Stimulated activated CD8-positive, alpha-beta memory T cell treated with anti-CD3 and anti-CD28 coated beads, Interleukin-15, amount 100 ng/mL, for 48 hours (primary cell): Measurements from ENCODE around the gene ACSL5.
"Not testable (repeated sequence)": the region's sequence is repeated elsewhere in the genome, so short reads cannot be mapped to it uniquely, and the experiment has no call there.

Source experiments
- DNase-seq, 2 donors: peaks; one replicate each; pipeline ENCODE4 v3.0.0-alpha.2; 2020; ENCODE audit warnings: low read depth in 2 of 2

ACSL5 gene

DNA sequence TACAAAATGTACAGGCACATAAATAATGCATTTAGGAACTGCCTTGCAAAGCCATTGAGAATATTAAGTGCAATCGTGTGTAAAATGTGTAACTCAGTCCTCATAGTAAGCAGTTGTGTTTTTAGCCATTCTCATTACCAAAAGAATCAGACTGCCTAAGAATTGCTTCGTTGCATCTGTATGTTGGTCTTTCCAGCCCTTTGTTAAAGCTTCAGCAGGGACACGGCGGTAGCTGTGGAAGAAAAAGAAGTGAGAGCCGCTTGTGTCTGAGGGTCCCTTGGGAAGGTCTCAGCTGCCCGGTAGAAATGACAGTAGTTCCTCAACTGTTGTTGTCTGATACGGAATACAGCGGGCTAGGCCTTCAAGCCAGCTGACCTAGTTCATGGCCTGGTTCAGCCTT is 22.8 kb upstream of the ACSL5 start:
- no peak for DNase-seq

DNA sequence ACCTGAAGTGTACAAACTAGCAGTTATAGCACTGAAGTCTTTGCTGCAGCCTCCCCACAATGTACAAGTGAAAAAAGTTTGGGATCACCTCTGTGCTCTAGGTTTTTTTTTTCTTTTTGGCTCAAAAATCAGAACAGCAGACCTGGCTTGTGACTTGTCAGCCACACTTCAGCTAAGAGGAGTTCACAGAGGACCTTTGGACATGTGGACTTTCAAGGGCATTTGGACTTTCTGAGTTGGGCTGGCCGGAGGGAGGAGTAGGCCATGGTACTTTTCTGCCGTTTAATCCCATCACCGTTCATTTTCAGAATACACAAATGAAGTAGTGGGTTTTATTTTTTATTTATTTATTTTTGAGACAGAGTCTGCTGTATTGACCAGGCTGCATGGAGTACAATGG is 21.9 kb upstream of the ACSL5 start:
- DNase-seq, result no peak

DNA sequence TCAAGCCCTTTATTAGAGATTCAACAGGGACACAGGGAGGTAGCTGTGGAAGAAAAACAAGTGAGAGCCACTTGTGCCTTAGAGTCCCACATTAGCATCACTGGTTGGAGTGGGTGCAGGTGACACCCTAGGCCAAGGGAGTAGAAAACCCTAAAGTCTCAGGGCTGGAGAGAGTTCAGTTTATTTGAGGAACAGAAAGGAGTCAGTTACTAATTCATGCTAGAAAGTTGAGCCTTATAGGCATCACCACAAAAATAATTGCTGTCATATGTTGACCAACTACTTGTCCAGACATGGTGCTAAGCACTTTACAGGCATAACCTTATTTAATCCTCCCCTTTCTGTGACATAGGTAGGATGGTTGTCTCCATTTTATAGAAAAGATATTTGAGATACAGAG is 20.9 kb upstream of the ACSL5 start:
- no peak for DNase-seq

DNA sequence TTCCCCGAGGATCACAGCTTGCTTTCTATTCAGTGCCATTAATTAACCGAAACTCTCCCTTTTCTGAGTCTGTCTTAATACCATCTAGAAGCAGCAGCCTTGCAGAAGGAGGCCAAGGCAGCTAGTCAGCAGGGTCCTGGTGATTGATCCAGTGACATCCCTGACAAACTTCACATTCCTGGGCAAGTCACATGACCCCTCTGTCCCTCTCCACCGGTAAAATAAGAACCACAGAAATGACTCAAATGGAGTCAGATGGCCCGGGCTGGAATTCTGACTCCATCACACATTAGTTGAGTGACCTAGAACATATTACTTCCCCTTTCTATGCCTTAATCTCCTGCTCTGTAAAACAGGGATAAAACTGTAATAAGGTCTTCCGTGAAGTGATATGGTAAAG is 17.2 kb upstream of the ACSL5 start:
- no peak for DNase-seq

DNA sequence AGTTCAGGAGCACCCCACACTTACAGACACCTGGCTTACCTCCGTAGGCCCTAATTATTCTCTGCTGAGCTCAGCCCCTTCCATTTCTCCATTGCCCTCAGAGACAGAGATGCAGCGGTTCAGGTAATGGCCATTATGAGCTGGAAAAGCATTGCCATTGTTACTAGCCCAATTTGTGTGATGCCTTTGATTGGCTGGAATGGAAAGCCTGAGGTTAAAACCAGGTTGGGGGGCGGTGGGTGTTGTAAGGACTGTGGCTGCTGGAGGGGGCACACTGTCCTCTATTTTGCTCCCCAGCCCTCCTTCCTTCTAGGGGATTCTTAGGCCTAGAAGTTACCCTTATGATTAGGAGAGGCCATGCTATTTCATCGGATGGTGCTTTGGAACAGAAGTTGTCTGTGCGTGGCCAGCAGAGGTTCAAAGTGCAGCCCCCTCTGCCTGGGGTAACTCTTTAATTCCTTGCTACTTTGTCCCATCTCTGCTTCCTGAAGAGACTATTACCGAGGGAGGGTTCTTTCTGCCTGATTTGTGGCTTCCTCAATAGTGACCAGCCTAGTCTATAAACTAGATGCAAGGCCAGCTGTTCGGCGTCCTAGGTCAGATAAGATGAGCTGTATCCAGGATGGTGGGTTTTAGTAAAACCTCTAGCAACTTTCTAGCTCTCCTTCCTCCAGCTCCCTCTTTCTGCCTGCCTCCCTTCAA is 14.2 kb upstream of the ACSL5 start:
- DNase-seq, result no peak

DNA sequence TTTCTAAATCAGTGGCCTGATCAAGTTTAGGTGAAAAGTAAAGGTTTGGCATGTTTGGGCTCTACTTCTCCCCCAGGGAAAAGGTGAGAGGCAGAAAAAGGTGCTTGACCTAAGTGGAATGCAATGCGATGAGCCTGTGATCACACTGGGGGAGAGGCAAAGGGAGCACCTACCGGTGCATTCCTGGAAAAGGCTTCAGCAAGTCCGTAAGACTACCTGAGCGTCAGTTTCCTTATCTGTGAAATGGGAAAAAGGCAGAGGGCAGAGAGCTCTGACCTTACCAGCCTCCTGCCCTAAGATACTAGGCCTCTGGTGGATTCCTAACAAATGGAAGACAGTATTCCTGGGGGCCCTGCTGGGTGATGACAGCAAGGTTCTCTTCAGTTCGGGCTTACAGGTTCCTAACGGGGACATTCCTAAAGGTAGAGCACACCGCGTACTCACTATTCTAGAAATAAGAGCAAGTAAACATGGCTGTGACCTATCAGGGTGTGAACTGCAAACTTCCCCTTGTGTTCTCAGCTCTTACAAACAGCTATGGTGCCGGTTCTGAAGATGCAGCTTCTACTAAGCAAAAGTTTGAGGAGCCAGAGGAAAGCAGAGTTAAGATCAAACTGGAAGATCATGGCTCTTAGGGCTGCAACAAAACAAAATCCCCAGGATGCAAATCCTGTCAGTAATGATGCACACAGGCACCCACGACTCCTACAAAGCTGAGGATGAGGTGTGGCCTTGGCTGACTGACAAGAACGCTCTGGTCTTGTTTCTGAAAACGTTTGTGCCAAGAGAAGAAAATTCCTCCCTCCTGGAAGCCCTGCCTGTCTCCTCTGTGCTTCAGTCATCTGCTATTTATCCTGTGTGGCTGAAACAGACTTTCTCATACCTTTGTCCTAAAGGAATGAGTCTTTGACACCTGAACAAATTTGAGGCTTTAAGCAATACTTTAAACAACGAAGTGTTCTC is 13.3 kb upstream of the ACSL5 start:
- DNase-seq, result no peak

DNA sequence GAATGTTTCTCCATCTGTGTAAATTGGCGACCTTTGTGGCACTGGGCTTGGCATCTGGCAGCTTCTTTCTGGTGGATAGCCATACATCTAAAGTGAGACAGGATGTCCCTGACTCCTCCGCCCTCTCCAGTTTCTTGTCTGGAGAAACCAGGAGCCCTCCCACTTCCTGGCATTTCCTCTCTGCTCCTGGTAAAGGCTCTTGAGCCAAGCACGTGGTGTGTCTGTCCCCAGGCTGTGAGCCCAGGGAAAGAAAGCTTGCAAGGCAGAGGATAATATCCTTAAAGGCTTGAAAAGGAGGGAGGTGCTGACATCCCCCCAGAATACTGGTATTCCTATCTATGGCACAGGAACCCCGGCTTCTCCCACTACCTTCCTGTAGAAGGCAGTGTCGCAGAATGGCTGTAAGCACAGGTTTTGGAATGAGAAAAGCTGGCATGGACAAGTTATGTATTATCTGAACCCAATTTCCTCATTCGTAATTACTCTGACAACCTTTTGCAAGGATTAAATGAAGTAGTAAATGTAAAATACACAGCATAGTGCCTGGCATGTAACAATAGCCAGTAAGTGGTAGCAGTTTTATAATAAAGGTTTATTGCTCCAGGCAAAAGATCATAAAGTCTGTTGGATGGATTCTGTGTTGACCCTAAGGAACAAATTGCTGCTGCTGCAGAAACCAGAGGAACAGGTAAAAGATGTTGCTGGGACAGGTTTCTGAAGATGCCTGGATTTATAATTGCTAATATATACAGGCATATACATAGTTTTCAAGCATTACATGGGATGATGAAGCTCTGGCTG is 11.8 kb upstream of the ACSL5 start:
- DNase-seq, result no peak

DNA sequence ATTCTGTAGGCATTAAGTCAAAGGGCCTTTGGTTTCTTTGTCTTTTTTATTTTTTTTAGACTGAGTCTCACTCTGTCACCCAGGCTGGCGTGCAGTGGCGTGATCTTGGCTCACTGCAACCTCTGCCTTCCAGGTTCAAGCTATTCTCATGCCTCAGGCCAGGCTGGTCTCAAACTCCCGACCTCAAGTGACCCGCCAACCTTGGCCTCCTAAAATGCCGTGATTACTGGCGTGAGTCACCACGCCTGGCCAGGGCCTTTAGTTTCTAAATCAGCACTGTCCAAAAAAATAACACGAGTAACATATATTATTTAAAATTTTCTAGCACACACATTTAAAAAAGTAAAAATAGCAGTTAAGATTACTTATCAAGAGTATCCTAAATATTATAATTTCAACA is 11.1 kb upstream of the ACSL5 start:
- DNase-seq, result no peak

DNA sequence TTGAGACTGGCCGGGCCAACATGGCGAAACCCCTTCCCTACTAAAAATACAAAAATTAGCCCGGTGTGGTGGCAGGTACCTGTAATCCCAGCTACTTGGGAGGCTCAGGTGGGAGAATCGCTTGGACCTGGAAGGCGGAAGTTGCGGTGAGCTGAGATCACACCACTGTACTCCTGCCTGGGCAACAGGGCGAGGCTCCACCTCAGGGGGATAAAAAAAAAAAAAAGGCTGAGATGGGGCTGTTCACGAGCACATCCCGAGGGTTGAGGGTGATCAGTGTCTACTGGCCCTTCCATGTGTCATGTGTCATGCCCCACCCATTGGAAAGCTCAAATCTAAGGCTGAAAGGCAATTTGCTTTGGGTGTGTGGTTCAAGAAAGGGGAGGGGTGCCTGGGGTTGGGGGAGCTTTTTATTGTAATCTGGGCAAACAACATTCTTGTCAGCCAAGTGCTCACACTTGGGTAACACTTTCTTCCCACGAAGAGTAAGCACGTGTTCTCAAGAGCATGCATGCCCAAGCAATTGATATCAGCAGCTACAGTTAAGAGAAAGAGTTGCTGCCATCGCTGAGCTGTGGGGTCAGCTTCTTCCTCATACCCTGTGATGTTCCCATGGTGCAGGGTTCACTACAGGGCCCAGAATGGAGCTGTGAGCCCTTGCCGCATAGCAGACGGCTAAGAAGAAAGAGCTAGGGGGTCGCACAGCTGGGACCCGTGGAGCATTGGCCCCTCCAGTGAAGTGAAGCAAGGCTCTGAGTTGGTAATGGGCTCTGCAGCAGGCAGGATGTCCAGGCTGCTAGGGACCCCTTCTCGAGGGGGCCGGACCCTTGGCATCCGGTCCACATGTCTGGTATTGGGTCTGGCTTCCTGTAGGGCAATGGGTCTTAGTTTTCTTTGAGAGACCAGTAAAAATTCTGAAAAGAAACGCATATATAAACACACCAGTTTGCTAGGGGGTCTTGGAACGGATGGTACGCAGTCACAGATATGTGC is 9.9 kb upstream of the ACSL5 start:
- no peak for DNase-seq

DNA sequence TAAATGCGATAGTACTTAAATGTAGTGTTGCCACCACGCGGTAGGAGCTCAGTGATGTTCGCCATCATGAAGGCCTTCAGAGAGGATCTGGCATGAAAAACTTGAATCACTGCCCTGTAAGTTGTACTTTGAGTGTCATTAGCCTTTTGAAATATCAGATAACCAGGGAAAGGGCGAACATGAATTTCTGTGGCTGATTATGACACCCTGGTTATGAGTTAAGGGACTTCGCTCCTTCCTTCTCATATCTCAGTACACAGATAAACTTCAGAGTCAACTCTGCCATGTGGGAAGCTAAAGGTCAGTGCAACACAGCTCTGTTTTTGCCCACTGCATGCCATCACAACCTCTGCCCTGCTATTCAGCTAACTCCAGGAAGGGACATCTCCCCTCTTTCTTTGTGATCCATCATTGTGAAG is 8.9 kb upstream of the ACSL5 start:
- DNase-seq, result no peak

DNA sequence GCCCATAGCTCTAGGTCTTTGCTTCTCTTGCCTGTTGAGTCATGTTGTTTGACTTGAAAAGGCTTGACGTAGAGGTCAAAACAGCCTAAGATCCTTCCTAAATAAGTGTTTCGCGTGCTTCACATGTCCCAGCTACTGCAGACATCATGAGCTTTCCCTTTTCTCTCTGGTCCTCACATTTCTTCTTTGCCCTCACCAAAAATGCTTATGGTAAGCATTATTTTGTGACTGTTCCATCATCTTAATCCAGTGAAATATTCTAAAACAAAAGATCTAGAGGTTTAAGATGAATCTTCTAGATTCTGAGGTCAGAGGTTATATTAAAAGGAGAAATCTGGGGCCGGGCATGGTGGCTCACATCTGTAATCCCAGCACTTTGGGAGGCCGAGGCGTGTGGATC is 8.5 kb upstream of the ACSL5 start:
- DNase-seq, result no peak

DNA sequence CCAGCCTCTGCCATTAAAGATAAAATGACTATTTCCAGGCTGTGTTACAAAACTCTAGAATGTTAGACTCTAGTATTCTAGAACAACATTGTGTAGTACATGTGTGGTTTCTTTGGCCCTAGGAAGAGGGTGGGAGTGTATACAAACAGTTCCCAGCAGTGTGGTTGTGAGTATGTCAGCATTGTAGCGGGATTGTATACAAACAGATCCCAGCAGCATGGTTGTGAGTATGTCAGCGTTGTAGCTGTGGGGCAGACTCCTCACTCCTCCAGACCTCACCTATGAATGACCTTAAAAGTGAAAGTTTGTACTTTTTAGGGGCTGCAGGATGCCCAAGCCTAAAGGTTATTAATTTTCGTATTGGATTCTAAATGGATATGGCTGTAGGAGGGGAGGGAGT is 6.9 kb upstream of the ACSL5 start:
- DNase-seq, result no peak

DNA sequence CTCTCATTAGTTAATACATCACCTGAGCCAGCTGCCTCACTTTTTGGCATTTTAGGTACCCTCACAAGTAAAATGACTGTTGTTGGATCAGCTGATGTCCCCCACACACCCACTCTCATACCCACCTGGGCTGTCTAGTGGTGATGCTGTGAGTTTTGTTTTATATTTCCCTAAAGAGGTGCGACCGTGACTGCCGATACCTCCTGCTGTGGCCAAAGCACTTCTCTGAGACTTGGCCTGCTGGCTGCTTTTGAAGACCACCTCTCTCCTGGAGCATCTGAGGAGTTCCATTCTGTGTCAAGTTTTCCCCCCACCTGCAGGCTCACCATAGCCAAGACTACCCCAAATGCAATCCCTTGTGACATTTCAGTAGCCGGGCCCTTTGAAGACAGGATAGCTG is 6.4 kb upstream of the ACSL5 start:
- DNase-seq, result no peak

DNA sequence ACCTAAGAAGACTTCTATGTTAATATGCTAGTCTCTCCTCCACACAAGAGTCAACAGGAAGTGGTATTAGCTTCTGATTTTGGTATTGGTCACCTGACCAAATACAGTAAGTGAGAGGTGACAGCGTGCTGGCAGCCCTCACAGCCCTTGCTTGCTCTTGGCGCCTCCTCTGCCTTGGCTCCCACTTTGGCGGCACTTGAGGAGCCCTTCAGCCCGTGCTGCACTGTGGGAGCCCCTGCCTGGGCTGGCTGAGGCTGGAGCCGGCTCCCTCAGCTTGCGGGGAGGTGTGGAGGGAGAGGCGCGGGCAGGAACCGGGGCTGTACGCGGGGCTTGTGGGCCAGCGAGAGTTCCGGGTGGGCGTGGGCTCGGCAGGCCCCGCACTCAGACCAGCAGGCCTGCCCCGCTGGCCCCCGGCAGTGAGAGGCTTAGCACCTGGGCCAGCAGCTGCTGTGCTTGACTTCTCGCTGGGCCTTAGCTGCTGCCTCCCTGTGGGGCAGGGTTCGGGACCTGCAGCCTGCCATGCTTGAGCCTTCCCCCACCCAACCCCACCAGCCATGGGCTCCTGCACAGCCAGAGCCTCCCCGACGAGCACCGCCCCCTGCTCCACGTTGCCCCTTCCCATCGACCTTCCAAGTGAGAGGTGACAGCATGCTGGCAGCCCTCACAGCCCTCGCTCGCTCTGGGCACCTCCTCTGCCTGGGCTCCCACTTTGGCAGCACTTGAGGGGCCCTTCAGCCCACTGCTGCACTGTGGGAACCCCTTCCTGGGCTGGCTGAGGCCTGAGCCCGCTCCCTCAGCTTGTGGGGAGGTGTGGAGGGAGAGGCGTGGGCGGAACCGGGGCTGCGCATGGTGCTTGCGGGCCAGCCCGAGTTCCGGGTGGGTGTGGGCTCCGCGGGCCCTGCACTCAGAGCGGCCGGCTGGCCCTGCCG is 4.2 kb upstream of the ACSL5 start:
- no peak for DNase-seq

DNA sequence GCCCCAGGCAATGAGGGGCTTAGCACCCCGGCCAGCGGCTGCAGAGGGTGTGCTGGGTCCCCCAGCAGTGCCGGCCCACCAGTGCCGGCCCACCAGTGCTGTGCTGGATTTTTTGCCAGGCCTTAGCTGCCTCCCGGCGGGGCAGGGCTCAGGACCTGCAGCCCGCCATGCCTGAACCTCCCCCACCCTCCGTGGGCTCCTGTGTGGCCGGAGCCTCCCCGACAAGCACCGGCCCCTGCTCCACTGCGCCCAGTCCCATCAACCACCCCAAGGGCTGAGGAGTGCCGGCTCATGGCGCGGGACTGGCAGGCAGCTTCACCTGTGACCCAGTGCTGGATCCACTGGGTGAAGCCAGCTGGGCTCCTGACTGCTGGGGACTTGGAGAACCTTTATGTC is 3.5 kb upstream of the ACSL5 start:
- no peak for DNase-seq

DNA sequence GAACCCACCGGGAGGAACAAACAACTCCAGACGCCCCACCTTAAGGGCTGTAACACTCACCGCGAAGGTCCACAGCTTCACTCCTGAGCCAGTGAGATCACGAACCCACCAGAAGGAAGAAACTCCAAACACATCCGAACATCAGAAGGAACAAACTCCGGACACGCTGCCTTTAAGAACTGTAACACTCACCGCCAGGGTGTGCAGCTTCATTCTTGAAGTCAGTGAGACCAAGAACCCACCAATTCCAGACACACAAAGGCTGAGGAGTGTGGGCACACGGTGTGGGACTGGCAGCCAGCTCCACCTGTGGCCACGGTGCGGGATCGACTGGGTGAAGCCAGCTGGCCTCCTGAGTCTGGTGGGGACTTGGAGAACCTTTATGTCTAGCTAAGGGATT is 2.6 kb upstream of the ACSL5 start:
- DNase-seq, result not testable (repeated sequence)

DNA sequence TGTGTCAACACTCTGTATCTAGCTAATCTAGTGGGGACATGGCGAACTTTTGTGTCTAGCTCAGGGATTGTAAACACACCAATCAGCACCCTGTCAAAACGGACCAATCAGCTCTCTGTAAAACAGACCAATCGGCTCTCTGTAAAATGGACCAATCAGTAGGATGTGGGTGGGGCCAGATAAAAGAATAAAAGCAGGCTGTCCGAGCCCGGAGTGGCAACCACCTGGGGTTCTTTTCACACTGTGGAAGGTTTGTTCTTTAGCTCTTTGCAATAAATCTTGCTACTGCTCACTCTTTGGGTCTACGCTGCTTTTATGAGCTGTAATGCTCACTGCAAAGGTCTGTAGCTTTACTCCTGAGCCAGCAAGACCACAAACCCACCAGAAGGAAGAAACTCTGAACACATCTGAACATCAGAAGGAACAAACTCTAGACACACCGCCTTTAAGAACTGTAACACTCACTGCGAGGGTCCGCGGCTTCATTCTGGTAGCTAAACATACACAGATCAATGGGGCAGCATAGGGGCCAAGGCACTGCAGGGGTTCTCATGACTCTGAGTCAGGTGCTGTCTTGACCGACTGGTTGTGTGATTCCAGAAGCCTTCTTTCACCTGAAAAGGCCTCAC is 1.6 kb upstream of the ACSL5 start:
- DNase-seq, result not testable (repeated sequence)

DNA sequence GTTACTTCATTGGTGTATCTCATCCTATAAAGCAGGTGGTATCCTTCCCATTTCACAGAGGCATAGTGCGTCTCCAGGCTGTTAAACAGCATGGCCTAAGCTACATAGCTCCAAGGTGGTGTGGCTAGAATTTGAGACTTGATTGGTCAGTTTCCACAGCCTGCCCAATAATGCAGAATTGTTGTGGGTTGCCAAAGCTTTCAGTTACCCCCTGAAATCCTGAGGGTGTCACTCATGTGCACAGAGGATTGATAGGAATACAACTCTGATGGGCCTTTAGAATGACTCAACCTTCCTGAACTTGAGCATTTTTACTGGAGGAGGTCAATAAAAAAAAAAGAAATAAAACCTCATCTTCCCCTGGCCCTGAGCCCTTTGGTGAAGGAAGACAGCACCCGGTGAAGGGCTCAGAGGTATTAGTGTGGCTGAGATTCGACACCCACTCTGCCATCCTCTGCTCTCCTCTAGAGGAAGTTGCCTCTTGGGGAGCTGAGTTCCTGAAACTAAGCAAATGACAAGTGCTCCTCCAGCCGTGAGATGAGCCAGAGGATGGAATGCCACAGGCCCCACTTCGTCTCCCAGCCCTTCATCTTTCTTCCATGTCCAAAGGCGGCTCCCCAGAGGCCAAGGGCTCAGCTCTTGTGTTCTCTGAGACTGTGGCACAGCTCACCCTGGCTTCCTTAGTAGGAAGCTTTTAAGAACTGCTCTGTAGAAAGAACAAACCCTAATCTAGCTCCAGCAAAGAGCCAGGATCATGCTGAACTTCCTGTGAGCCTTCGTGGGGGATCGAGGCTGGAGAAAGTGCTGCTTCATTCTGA is 1.0 kb downstream of the ACSL5 start:
- no peak for DNase-seq
